GM21529 (cell line): ENCODE data around the gene SPAG16.

Experiments
- ATAC-seq: cut with Tn5 transposase; IDR thresholded peaks from one replicate; pipeline ENCODE4 v1.9.1; 2021; ENCODE audit not compliant: unreplicated experiment

Gene SPAG16

DNA sequence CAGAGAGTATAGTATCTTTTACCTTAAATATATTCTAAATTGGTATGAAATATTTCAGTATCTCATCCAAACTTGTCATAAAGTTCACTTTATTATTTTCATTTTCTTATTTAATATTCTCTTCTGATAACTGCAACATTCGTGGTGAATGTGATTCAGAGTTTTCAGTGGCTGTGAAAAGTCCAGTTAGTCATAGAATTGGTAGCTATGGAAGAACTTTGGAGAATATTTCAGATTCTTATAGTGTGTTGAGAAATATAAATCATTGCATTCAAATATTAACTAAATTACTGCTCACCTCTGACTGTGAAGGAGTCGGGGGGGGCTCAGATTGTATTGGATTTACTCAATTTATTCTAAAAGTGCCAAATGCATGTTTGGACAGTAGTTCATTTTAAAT lies 948.0 kb downstream of the SPAG16 start:
- no peak for ATAC-seq

DNA sequence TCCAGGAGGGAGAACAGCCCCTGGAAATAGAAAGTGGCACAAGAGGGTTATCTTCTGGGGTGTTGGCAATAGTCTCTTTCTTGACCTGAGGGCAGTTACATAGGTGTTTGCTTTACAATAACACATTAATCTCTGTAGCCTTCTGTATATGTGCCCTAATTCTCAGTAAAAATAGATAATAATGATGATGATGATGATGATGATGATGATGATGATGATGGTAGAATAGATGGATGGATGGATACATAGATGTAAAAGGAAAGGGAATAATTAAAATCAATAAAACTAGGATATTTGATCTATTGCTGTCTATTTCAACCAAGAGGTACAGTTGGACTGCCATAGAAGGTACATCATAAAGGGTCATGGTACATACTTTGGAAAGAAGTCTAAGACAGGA lies 948.9 kb downstream of the SPAG16 start:
- no peak for ATAC-seq

GRCh38 chr2:214242797-214243196 lies 958.5 kb downstream of the SPAG16 start:
- ATAC-seq: no peak

DNA sequence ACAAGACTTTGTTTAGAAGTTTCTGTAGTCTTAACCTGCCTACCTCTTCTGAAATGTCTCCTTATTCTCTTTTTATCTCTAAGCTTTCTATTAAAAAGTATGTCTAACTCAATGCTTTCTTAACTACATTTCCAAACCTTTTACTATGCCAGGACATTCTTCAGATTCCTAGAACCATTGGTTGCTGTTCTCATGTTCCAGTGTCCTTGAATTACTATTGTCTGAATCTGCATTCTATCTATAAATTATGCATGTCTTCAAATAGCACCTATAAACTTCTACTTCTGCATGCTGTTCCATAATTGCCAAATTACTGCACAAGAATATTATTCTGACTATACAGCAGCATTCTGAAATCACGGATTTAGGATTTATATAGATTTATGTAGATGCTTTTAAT lies 960.6 kb downstream of the SPAG16 start:
- no peak for ATAC-seq

DNA sequence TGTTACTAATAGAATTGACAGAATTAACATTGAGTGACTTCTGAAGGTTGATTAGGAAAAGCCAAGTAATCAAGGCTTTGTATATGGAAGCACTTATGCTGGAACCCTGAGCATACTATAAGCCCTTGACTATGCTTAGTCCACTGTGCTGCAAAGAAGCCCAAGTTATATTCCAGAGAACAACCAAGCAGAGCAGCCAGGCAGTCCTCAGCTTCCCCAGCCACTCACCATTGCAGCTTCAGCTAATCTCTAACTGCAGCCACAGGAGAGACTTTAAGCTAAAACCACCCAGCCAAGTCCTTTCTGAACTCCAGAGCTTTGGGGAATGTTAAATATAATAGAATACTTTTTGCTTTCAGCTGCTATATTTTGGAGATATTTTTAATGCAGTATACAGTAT lies 962.2 kb downstream of the SPAG16 start:
- no peak for ATAC-seq

- ATAC-seq: no peak
Observed at GRCh38 chr2:214247531-214247930, 963.3 kb downstream of the SPAG16 start.

DNA sequence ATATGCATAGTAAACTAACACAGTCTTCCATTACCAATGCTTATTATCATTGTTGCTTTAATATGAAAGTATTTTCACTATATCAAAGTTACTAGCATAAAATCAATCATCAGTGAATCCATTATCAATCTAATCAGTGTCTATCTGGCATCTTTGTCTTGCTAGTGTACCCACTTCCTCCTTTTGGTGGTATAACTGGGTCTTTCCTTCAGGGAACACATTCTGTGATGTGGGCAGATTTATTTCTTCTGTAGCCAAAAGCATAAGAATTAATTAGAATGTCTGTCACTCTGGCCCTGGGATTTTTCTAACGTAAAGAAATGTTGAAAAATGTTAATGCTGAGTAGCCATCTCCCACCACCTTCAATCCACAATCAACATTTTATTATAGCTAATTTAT lies 970.8 kb downstream of the SPAG16 start:
- ATAC-seq: no peak

GRCh38 chr2:214261683-214262082 lies 977.4 kb downstream of the SPAG16 start:
- no peak for ATAC-seq

DNA sequence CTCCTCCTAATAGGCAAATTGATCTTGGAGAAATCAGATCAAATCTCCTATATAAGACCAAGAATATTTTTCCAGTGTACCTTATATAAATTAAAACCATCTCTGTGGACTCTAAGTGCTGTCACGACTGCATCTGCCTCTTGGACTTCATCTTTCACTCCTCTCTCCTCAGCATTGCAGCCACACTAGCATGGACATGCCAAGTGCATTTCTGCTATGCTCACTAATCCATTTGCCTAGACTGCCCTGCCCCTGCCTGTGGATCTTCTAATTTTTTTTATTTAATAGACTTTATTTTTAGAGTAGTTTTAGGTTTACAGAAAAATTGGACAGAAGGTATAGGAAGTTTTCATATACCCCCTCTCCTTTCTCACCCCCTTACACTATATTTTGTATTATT lies 979.9 kb downstream of the SPAG16 start:
- ATAC-seq: no peak

DNA sequence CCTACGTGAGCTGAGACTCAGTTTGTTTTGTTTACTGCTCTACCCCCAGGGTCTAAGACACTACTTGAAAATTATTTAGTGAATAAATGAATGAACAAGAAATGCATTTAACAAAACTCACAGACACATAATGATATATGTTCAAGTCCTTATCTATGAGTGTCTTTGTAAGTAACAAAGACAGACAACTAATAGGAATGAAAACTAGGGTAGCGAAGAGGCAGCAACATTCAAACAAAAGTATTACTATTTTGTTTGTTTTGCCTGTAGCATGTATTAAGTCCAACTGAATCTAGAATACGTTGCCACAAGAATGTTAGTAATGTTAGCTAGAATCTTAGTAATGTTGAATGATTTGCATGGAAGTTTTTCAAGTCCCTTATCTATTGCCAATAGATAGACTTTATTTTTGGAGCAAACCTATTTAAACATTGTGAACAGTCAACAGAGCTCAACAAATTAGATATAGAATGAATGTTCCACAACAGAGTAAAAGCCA lies 981.8 kb downstream of the SPAG16 start:
- ATAC-seq: no peak

DNA sequence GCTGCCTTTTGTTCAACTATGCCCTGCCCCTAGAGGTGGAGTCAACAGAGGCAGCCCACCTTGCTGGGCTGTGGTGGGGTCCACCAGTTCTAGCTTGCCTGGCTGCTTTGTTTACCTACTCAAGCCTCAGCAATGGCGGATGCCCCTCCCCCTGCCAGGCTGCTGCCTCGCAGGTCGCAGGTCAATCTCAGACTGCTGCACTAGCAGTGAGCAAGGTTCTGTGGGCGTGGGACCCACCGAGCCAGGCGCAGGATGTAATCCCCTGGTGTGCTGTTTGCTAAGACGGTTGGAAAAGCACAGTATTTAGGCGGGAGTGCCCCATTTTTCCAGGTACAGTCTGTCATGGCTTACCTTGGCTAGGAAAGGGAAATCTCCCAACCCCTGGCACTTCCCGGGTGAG lies 993.6 kb downstream of the SPAG16 start:
- no peak for ATAC-seq

GRCh38 chr2:214286011-214286410 lies 1001.7 kb downstream of the SPAG16 start:
- no peak for ATAC-seq

- no peak for ATAC-seq
Observed at GRCh38 chr2:214293593-214293992, 1009.3 kb downstream of the SPAG16 start.

DNA sequence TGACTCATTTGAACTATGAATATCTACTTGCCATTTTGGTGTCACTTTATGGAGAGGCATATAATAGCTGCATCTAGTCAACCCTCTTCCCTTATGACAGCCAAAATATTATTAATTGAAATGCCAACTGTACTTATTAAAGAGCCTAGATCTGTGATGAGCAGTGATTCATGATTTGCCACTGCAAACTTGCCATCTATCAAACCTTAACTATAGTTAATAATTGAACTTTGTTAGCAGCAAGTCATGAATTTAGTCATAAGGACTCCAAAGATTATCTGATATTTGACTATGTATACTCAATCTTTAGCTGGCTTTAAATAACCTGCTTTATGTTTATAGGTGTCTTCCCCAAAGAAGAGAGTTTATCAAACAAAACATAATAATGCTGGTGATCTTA lies 1010.2 kb downstream of the SPAG16 start:
- no peak for ATAC-seq

- no peak for ATAC-seq
Observed at GRCh38 chr2:214297423-214297822, 1013.2 kb downstream of the SPAG16 start.

GRCh38 chr2:214310319-214310718 lies 1026.1 kb downstream of the SPAG16 start:
- ATAC-seq: peak; percentile 65

- peak; percentile 43 for ATAC-seq
Observed at GRCh38 chr2:214311031-214311533, 1026.8 kb downstream of the SPAG16 start.

DNA sequence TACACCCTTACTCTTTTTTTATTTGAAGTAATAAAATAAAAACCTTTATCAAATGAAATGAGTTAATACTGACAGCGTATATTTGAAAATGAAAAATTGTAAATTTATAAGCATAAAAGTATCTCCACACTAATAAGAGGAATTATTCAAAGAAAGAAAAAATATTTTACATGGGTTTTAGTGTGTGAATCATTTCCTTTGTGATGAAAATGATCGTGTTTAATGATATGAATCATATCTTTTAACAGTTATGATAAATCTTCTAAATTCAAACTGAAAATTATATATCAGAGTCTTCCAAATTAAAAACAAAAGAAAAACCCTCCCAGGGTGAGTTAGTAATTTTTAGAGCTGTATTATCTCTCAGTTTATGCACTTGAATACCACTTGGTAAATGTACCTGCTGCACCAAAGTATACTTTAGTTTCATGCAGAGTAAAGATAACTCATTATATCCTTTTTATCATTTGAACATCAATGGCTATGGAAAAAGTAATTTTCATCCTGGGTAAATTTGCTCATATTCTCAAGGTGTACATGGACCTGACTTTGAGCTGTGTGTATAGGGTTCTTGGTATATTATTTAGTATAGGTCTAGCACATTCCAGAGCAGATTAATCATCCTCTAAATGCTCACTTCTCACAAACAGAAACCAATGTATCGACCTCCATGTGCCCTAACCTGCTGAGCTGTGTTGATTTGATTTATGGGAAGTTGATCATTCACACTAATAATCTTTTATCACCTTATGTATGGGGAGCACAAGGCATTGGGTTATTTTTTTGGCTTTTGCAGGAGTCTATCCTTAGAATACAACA lies 1027.9 kb downstream of the SPAG16 start:
- no peak for ATAC-seq

- ATAC-seq: no peak
Observed at GRCh38 chr2:214315324-214315723, 1031.1 kb downstream of the SPAG16 start.

DNA sequence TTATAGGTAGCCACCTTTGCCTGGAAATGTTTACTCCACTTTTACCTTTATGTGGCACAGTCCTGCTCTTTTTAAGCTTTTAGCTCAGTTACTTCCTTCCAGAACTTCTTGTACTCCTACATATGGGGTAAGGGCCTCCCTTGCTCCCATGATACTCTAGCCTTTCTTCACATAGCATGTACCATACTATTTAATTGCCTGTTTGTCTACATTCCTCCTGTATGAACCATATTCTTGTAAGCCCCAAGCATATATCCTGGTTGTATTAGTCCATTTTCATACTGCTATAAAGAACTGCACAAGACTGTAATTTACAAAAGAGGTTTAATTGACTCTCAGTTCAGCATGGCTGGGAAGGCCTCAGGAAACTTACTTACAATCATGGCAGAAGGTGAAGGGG lies 1035.9 kb downstream of the SPAG16 start:
- ATAC-seq: no peak

GRCh38 chr2:214322662-214323061 lies 1038.4 kb downstream of the SPAG16 start:
- no peak for ATAC-seq

DNA sequence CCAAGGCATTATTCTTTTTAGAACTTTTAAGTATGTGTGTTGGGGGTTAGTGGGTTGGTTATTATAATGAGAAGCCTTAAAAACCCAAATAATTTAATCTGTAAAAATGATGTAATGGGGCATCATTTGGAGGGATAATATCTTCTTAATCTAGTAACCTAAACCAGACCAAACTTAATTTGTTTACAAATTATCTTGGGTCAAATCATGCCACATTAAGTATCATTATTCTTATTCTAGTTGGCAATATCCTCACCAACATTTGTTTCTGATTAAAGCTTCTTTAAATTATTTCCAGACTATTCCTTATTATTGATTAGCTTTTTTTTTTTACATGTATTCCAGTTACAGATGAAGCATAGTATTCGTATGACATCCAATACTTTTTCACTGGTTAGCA lies 1041.1 kb downstream of the SPAG16 start:
- no peak for ATAC-seq

GRCh38 chr2:214328941-214329340 lies 1044.7 kb downstream of the SPAG16 start:
- no peak for ATAC-seq
